Nephron (organoid): Measurements from ENCODE around the gene COL20A1.

Experiments used
- H3K27ac Mint-ChIP-seq, 3 experiments: 2 replicates each; pipeline ENCODE4 v1.8.0; 2020; ENCODE audit warnings: mixed read lengths in 3 of 3, mild to moderate bottlenecking in 2 of 3, moderate library complexity in 1 of 3
- H3K27me3 Mint-ChIP-seq: 2 replicates; pipeline ENCODE4 v1.8.0; 2021; ENCODE audit warnings: low read depth, mild to moderate bottlenecking, moderate library complexity, mixed read lengths
- H3K36me3 Mint-ChIP-seq: 2 replicates; pipeline ENCODE4 v1.8.0; 2020; ENCODE audit warnings: low read depth, mixed read lengths
- H3K4me1 Mint-ChIP-seq: 2 replicates; pipeline ENCODE4 v1.8.0; 2020; ENCODE audit warnings: mixed read lengths
- H3K4me3 Mint-ChIP-seq, 3 experiments: 2 replicates each; pipeline ENCODE4 v1.8.0; 2020; ENCODE audit warnings: mild to moderate bottlenecking in 3 of 3, mixed read lengths in 3 of 3, moderate library complexity in 2 of 3
- H3K9me3 Mint-ChIP-seq: 2 replicates; pipeline ENCODE4 v1.8.0; 2020; ENCODE audit warnings: mixed read lengths
- TF ChIP-seq, protein P1 (sequence below), 3 experiments: fragments of 200-600 bp; sonication (generic); IDR thresholded peaks; one replicate each; pipeline ENCODE4 v1.5.0; 2021; ENCODE audit warnings: antibody characterized with exemption in 3 of 3; ENCODE audit not compliant: unreplicated experiment in 3 of 3

COL20A1 gene

DNA sequence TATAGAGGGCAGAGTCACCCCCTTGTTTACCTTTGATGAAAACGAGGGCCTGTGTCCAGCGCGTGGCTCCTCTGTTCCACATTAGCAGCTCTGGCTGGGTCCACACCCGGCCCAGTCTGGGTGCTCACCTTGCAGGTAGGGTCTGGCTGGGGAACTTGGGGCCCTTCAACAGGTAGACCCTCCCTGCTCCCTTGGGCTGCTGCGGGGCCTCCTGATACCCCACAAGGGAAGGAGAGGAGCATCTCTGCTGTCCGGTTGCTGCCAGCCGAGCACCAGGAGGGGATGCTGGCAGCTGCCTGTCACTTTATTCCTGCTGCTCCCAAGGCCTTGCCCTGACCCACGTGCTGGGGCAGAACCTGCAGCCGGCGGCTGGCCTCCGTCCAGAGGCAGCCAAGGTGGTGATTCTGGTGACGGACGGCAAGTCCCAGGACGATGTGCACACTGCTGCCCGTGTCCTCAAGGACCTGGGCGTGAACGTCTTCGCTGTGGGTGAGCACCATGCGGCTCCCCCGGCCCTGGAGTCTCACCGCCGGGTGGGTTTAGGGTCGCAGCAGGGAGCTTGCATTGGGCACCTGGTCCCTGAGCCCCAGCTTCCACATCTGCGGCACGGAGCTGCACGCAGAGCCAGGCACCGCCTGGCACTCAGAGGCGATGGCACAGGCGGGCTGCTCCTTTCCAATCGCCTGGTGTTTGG, 15.4 kb downstream of the COL20A1 start:
- Mint-ChIP-seq H3K27ac (no peak overlapping the region), H3K4me3 (no peak overlapping the region), H3K27me3 (peaks cover 8% of the 10 kb centered on the region), H3K4me1 (peaks cover 9% of the 10 kb centered on the region), H3K36me3 (no peaks in the 10 kb centered on the region), H3K9me3 (no peaks in the 10 kb centered on the region)
- TF ChIP-seq, protein P1, sequence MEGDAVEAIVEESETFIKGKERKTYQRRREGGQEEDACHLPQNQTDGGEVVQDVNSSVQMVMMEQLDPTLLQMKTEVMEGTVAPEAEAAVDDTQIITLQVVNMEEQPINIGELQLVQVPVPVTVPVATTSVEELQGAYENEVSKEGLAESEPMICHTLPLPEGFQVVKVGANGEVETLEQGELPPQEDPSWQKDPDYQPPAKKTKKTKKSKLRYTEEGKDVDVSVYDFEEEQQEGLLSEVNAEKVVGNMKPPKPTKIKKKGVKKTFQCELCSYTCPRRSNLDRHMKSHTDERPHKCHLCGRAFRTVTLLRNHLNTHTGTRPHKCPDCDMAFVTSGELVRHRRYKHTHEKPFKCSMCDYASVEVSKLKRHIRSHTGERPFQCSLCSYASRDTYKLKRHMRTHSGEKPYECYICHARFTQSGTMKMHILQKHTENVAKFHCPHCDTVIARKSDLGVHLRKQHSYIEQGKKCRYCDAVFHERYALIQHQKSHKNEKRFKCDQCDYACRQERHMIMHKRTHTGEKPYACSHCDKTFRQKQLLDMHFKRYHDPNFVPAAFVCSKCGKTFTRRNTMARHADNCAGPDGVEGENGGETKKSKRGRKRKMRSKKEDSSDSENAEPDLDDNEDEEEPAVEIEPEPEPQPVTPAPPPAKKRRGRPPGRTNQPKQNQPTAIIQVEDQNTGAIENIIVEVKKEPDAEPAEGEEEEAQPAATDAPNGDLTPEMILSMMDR (IDR thresholded peaks at IDR 0.05; ENCODE audit: unreplicated experiment in 3 of 3) = no peak

DNA sequence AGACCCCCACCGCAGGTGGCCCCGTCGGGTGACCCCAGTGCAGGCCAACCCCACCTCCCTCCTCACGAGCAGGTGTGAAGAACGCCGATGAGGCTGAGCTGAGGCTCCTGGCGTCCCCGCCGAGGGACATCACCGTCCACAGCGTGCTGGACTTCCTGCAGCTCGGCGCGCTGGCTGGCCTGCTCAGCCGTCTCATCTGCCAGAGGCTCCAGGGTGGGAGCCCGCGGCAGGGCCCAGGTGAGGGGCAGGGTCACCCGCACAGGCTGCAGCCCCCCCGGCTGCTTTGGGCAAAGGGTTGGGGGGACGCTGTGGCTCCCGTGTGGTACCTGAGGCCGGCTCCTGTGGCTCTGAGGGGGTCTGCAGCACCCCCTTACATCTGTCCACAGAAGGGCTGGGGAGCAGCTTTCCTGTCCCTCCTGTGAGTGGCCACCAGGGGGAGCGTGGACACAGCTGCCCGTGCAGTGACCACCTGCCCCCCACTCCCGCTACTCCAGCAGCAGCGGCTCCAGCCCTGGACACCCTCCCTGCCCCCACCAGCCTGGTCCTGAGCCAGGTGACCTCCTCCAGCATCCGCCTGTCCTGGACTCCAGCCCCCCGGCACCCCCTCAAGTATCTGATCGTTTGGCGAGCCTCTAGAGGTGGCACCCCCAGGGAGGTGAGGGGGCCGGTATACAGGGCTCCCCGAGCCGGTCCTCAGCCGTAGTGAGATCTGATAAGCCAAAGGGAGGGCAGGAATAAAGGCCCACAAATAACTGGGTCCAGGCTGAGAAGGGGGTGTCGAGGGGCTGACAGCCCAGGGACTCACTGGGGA, 16.5 kb downstream of the COL20A1 start:
- TF ChIP-seq, protein P1 (IDR thresholded peaks at IDR 0.05; ENCODE audit: unreplicated experiment in 3 of 3) = peak; percentile 89 to 97 (median 92)
- Mint-ChIP-seq H3K4me1 (peaks cover 9% of the 10 kb centered on the region), H3K36me3 (no peaks in the 10 kb centered on the region), H3K27me3 (peaks cover 8% of the 10 kb centered on the region), H3K4me3 (no peak overlapping the region), H3K27ac (no peak overlapping the region), H3K9me3 (no peaks in the 10 kb centered on the region)

DNA sequence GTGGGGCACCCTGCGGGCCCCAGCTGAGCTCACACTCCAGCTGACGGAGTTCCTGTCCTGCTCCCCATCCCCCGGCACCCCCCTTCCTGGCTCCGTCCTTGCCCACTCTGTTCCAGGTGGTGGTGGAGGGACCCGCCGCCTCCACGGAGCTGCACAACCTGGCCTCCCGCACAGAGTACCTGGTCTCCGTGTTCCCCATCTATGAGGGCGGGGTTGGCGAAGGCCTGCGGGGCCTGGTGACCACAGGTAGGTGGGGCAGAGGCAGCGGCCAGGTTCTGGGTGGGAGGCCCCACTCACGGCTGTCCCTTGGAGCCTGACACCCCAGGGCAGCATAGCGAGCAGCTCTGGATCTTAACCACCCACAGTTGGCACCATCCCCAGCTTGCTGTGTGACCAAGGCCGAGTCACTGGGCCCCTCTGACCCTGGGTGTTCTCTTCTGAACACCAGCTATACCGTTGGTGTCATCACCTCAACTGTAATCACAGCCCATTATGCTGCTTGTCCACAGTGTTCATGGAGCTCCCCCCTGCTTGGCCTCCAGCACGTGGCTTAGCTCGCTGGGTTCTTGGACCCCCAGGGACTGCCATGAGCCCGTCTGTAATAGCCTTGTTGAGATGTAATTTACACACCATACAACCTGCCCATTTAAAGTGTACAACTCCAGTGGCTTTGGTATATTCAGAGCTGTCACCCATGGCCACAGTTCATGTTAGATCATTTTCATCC, 17.4 kb downstream of the COL20A1 start:
- no peaks in the 10 kb centered on the region for H3K9me3 Mint-ChIP-seq

DNA sequence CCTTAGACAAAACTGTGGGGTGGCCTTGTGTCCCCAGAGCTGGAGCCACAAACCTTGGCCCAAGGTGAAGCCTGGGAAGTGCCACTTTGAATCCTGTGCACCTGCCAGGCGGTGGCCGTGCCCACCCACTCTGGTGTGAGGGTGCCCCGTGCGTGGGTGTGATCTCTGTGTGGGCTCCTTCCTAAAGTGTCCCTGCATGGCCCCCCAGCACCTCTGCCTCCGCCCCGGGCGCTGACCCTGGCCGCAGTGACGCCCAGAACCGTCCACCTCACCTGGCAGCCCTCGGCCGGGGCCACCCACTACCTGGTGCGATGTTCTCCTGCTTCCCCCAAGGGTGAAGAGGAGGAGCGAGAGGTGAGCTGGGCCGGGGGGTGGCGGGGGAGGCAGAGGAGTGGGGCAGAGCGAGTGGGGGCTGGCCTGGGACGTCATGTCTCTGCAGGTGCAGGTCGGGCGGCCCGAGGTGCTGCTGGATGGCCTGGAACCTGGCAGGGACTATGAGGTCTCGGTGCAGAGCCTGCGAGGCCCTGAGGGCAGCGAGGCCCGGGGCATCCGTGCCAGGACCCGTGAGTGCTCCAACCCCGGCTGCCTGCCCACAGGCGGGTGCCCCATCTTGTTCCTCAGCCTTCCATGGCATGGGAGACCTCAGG, 18.3 kb downstream of the COL20A1 start:
- Mint-ChIP-seq H3K9me3 (no peaks in the 10 kb centered on the region), H3K27me3 (no peaks in the 10 kb centered on the region), H3K4me3 (no peak overlapping the region), H3K36me3 (no peaks in the 10 kb centered on the region), H3K27ac (no peak overlapping the region), H3K4me1 (peaks cover 9% of the 10 kb centered on the region)
- TF ChIP-seq, protein P1 (IDR thresholded peaks at IDR 0.05; ENCODE audit: unreplicated experiment in 3 of 3) = no peak

More for the DNA sequence above, 17.4 kb downstream of the COL20A1 start:
- Mint-ChIP-seq H3K4me3 (peak overlapping the region in 1 of 3 experiments; percentile 28), H3K27ac (peak overlapping the region in 1 of 3 experiments; percentile 83), H3K4me1 (peaks cover 9% of the 10 kb centered on the region), H3K27me3 (no peaks in the 10 kb centered on the region), H3K36me3 (no peaks in the 10 kb centered on the region)
- TF ChIP-seq, protein P1 (IDR thresholded peaks at IDR 0.05; ENCODE audit: unreplicated experiment in 3 of 3) = no peak

DNA sequence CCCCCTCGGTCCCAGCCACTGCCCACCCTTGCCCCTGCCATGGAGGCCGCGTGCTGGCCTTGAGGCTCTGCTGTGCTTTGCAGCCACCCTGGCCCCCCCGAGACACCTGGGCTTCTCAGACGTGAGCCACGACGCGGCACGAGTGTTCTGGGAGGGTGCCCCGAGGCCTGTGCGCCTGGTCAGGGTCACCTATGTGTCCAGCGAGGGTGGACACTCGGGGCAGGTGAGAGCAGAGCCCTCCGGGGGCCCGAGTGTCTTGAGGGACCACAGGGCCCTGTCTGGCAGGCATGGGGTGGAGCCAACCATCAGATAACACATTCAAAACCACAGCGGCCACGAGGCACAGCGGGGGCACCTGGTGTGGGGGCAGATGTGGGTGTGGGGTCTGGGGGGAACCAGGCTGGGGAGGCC, 18.9 kb downstream of the COL20A1 start:
- Mint-ChIP-seq H3K4me1 (peaks cover 9% of the 10 kb centered on the region), H3K9me3 (no peaks in the 10 kb centered on the region), H3K4me3 (no peak overlapping the region), H3K27me3 (peaks cover 2% of the 10 kb centered on the region), H3K36me3 (no peaks in the 10 kb centered on the region), H3K27ac (no peak overlapping the region)
- TF ChIP-seq, protein P1 (IDR thresholded peaks at IDR 0.05; ENCODE audit: unreplicated experiment in 3 of 3) = no peak
